Urinary bladder (tissue), 4 donors: Measurements from ENCODE around the gene GOLGA8R. TPM values are rescaled to one million over a fixed set of nuclear protein-coding genes. Genes with fewer than 3 reads are reported as not detected.
"Not testable (repeated sequence)": the region's sequence is repeated elsewhere in the genome, so short reads cannot be mapped to it uniquely, and the experiment has no call there.

Experiments
- DNase-seq: peaks from one replicate; pipeline ENCODE4 v3.0.0-alpha.2; 2015; ENCODE audit errors: extremely low spot score
- H3K27ac ChIP-seq: one replicate; pipeline ENCODE4 v1.5.1; 2013; ENCODE audit warnings: low read depth, mild to moderate bottlenecking, moderate library complexity
- H3K36me3 ChIP-seq: one replicate; pipeline ENCODE4 v1.6.1; 2013; ENCODE audit warnings: mild to moderate bottlenecking, moderate library complexity; ENCODE audit not compliant: insufficient read depth
- H3K4me1 ChIP-seq: one replicate; pipeline ENCODE4 v1.6.1; 2013; ENCODE audit warnings: mild to moderate bottlenecking, moderate library complexity; ENCODE audit not compliant: insufficient read depth
- H3K4me3 ChIP-seq: one replicate; pipeline ENCODE4 v1.5.1; 2013; ENCODE audit warnings: low read depth, low read length
- WGBS: extraction: QIAGEN DNeasy Blood & Tissue Kit; methylation state at CpG from one replicate; pipeline ENCODE4 v1.1.7; 2013; 5-methylcytosine and 5-hydroxymethylcytosine counted together
- polyA plus RNA-seq: library from polyadenylated mRNA; stranded (reverse); fragments of 200-250 nt; gene quantifications from one replicate; pipeline ENCODE4 v1.2.3, GENCODE V29; 2013
- small RNA-seq: library from RNA; depleted of rRNA; stranded (forward); fragments of <200 nt; gene quantifications from one replicate; pipeline ENCODE3, GENCODE V24; 2014
- total RNA-seq: library from RNA; depleted of rRNA; stranded (reverse); fragments of >200 nt; gene quantifications from one replicate; pipeline ENCODE4 v1.2.3, GENCODE V29; 2014
- donor health status: healthy with polysubstance abuse.
- donor health status: healthy.

Gene GOLGA8R
- total and polyA plus RNA-seq, 2 donors = 1.2 to 5.3 TPM

DNA sequence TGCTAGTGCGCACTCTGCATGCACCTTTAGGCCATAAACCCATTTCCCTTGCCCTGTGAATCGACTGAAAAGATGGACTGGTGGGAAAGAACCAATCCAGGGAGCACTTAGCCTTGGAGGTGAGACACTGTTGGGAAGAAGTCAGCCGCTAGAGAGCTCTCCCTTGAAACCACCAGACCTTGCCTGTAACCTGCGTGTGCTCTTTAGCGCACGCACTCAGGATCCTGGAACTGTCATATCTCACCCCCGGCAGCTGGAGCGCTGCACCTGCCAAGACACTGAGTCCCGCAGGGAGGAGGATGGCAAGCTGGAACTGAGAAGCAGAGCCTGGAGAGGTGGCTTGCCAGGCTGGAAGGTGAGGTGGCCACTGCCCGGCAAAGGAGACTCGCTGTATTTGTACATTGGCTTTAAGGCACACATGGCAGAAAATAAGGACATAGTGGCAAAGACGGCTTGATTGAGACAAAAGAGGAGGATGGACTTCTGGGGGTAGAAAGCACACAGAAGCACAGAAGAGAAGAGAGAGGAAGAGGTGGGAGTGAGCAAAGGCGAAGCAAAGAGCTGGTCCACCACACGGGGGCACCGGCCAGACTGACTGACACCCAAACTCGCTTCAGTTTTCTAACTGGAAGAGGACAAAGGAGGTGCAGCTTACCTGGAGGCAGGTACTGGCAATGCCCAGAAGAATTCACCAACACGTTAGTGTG lies 37.5 kb downstream of the GOLGA8R start:
- H3K4me3 ChIP-seq, H3K27ac ChIP-seq, H3K4me1 ChIP-seq, DNase-seq, H3K36me3 ChIP-seq: not testable (repeated sequence)
- no CpG with 5 or more reads among the region's 17 CpGs for WGBS

DNA sequence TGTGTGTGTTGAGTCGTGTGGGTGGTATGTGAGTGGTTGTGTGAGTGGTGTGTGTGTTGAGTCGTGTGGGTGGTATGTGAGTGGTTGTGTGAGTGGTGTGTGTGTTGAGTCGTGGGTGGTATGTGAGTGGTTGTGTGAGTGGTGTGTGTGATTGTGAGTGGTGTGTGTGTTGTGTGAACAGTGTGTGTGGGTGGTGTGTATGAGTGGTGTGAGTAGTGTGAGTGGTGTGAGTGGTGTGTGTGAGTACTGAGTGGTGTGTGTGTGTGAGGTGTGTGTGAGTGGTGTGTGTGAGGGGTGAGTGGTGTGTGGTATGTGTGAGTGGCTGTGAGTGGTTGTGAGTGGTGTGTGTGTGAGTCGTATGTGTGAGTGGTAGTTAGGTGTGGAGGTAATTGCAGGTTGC lies 38.2 kb downstream of the GOLGA8R start:
- H3K4me3 ChIP-seq, DNase-seq: not testable (repeated sequence)
- WGBS = 64% methylated on average over 4 of the region's 4 CpGs

GRCh38 chr15:30374862-30375261 lies 39.2 kb downstream of the GOLGA8R start:
- 63% methylated on average over 3 of the region's 10 CpGs for WGBS
- H3K4me1 ChIP-seq, H3K4me3 ChIP-seq, H3K36me3 ChIP-seq, H3K27ac ChIP-seq, DNase-seq: not testable (repeated sequence)

More for the DNA sequence above, 38.2 kb downstream of the GOLGA8R start:
- H3K4me1 ChIP-seq, H3K27ac ChIP-seq, H3K36me3 ChIP-seq: not testable (repeated sequence)

DNA sequence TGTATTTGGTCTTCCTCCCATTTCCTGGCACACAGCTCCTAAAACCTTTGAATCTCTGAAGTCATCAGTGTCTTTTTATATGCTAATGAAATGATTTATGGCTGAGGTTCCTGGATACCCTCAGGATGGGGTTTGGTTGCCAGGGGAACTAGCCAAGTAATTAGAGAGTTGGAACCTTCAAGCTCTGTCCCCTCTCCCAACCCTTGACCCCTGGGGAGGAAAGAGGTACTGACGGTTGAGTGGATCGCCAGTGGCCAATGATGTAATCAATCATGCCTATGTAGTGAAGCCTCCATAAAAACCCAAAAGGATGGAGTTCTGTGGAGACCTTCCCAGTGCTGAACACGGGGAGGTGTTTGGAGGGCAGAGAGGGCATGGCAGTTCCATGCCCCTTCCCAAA lies 45.8 kb downstream of the GOLGA8R start:
- H3K27ac ChIP-seq, H3K36me3 ChIP-seq, H3K4me3 ChIP-seq, H3K4me1 ChIP-seq, DNase-seq: not testable (repeated sequence)
- WGBS = no CpG with 5 or more reads among the region's 3 CpGs

GRCh38 chr15:30367246-30367645 lies 46.8 kb downstream of the GOLGA8R start:
- not testable (repeated sequence) for H3K4me3 ChIP-seq, H3K4me1 ChIP-seq, DNase-seq, H3K27ac ChIP-seq, H3K36me3 ChIP-seq
- WGBS = 92% methylated on average over 15 of the region's 17 CpGs

DNA sequence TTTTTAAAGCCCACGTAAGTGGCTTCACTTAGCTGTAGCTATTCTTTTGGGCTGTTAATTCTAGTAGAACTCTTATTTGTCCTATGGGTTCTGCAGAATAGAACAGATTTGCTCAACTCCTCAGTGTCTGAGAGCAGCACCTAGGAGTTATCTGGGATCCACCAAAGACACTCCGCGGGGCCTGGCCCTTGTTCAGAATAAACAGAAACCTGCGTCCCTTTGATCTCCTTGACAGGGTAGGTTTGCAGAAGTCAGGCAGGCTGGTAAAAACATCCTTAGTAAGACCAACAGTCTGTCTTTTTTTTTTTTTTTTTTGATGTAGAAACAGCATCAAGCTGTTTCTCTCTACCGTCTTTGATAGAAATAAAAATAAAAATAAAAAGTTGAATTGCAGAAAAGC lies 52.7 kb downstream of the GOLGA8R start:
- DNase-seq, H3K4me3 ChIP-seq, H3K27ac ChIP-seq, H3K4me1 ChIP-seq, H3K36me3 ChIP-seq: not testable (repeated sequence)
- WGBS = 75% methylated on average over 4 of the region's 5 CpGs

- not testable (repeated sequence) for DNase-seq, H3K4me1 ChIP-seq, H3K4me3 ChIP-seq, H3K36me3 ChIP-seq, H3K27ac ChIP-seq
- WGBS = no CpG with 5 or more reads among the region's 2 CpGs
Measured at GRCh38 chr15:30360990-30361389, 53.1 kb downstream of the GOLGA8R start.

GRCh38 chr15:30355043-30355442 lies 59.0 kb downstream of the GOLGA8R start:
- 57% methylated on average over 3 of the region's 6 CpGs for WGBS
- H3K4me1 ChIP-seq, H3K4me3 ChIP-seq, H3K27ac ChIP-seq, H3K36me3 ChIP-seq, DNase-seq: not testable (repeated sequence)

Small RNA genes within 50 kb of the gene (small RNA-seq; reads per million reads assigned to genes)
- gene AC019322.2 (not detected), gene RF00019 (not detected), gene RF00096 (not detected), gene RN7SL196P (not detected)

Other genes with a start within 250 kb of the GOLGA8R start
- gene CHRFAM7A, start 20.7 kb downstream of the GOLGA8R start, total RNA-seq = 3.6 TPM
- 0.44 TPM for gene CHRFAM7A, start 20.7 kb downstream of the GOLGA8R start, polyA plus RNA-seq
- gene GOLGA8Q, start 137.8 kb upstream of the GOLGA8R start, total RNA-seq = 5.5 TPM
- 1.2 TPM for gene GOLGA8Q, start 137.8 kb upstream of the GOLGA8R start, polyA plus RNA-seq
- gene GOLGA8H, start 189.8 kb upstream of the GOLGA8R start, total RNA-seq = 1.4 TPM
- 1.2 TPM for gene GOLGA8H, start 189.8 kb upstream of the GOLGA8R start, polyA plus RNA-seq